Astrocyte of the hippocampus (primary cell): ENCODE measurements around the gene NHERF2.

Experiments used
- DNase-seq: peaks from one replicate; pipeline ENCODE4 v3.0.0; 2011; ENCODE audit warnings: low read depth, low spot score

Gene NHERF2

DNA sequence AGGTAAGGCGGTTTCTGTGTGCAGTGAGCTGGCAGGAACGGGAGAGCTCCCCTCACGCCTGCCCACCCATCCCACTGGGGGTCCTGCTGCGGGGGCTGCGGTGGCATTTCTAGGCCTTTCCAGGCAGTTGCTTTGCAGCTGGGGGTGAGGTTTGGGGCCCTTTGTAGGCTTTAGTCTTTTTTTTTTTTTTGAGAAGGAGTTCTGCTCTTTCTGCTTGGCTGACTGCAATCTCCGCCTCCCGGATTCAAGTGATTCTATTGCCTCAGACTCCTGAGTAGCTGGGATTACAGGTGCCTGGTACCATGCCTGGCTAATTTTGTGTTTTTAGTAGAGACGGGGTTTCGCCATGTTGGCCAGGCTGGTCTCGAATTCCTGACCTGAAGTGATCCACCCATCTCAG lies 32.2 kb downstream of the NHERF2 start:
- no peak for DNase-seq

DNA sequence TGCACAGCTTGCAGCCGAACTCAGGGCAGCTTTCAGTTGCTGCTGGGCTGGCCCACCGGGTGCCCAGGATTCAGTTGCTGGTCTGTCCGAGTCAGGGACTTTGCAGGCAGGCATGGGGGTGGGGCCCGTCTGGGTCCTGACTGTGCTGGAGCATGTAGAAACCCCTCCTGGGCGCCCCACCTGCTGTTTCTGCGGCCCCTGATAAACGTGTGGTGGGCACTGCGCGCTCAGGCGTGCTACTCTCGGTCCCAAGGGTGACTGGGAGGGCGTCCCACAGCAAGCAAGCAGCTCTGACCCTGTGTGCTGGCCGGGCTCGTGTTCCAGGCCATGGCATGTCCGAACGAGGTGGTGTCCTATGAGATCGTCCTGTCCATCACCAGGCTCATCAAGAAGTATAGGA lies 33.6 kb downstream of the NHERF2 start:
- no peak for DNase-seq

DNA sequence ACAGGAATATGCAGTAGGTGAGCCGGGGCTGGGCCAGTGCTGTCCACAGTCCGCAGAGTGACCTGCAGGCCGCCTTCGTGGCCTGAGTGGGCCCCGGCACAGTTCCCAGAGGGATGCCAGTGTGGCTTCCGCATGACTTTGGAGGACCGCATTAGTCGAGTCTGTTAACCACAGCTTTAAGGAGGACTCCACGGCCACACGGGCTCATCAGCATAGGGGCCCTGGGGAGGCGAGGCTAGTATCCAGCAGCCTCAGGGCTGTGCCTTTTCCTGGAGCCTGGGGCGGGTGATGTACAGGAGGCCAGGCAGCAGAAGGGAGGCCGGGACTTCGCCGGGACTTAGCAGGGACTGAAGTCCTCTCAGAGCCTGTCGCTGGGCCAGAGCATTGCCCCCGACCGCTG lies 34.3 kb downstream of the NHERF2 start:
- DNase-seq, result no peak

DNA sequence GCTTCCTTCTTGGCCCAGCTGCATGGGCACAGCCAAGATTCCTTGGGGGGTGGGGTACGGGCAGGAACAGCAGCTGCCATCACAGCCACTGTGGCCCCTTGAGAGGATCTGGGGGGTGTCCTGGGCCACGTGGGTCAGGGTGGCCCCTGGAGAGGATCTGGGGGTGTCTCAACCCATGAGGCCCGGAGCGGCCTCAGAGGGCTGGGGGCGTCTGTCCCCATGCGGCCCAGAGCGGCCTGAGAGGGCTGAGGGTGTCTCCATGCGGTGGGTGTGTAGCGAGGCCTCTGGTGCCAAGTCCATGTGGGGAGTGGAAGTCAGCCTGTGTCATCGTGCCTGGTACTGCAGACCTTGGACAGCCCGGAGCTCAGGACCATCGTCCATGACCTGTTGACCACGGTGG lies 34.8 kb downstream of the NHERF2 start:
- DNase-seq, result no peak

DNA sequence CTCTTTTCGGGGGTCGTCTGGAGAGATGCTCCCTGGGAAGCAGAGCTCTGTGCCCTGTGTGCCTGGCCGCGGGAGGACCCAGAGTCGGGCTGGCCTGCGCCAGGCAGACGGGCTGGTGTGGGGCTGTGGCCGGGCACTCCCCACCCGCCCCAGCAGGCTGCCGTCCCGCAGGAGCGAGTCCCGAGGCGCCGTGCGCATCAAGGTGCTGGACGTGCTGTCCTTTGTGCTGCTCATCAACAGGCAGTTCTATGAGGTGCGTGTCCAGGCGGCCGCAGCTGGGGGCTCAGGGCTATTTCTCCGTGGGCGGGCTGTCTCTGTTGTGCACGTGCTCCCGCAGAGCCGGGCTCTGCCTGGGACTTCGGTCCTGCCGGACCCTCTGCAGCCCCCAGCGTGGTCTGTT lies 36.1 kb downstream of the NHERF2 start:
- no peak for DNase-seq

DNA sequence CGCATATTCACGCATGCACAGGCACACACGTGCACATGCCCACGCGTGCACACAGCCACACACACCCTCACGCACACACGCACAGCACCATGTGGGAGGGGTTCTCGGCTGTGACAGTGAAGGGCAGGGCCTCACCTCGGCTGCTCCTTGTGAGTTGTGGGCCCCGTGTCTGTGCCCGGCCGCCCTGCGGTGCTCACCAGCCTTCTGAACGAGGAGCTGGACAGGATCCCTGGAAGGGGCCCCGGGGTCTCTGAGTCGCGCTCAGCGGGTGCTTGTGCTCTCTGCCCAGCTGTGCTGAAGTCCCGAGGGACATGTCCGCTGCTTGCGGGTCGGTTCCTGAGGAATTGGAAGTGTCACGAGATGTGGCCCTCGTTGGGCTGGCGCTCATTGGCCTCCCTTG lies 37.2 kb downstream of the NHERF2 start:
- no peak for DNase-seq

DNA sequence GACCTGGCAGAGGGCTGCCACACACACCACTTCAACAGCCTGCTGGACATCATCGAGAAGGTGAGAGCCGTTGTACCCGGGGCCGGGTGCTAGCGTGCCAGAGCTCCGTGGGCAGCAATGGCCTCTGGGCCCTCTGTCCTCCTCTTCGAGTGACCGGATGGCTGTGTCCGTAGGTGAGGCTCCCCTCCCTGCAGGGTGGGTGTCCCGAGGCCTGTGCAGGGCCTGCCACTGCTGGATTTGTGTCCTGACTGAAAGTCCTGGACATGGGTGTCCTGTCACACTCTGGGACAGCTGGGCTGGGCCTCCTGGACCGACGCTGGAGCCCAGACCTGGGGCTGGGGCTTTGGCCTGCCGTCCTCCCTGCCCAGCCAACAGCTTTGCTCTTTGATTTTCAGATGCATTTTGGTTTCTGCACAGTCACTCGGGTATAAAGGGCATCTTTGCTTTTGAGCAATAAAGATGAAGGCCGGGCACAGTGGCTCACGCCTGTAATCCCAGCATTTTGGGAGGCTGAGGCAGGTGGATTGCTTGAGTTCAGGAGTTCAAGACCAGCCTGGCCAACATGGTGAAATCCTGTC lies 37.8 kb downstream of the NHERF2 start:
- no peak for DNase-seq

DNA sequence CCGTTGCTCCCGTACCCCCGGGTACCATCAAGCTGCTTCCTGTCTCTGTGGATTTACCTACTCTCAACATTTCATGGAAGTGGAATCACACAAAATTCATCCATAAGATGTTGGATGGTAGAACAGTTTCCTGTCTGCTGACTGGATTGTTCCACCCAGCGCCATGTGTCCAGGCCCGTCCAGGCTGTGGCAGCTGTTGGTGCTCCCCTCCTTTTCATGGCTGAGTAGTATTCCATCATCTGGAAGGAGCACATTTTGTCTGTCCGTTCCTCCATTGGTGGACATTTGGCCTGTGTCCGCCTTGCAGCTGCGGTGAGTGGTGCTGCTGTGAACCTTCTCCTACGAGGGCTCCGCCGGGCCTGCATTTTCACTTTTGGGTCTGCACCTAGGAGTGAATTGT lies 39.4 kb downstream of the NHERF2 start:
- no peak for DNase-seq

DNA sequence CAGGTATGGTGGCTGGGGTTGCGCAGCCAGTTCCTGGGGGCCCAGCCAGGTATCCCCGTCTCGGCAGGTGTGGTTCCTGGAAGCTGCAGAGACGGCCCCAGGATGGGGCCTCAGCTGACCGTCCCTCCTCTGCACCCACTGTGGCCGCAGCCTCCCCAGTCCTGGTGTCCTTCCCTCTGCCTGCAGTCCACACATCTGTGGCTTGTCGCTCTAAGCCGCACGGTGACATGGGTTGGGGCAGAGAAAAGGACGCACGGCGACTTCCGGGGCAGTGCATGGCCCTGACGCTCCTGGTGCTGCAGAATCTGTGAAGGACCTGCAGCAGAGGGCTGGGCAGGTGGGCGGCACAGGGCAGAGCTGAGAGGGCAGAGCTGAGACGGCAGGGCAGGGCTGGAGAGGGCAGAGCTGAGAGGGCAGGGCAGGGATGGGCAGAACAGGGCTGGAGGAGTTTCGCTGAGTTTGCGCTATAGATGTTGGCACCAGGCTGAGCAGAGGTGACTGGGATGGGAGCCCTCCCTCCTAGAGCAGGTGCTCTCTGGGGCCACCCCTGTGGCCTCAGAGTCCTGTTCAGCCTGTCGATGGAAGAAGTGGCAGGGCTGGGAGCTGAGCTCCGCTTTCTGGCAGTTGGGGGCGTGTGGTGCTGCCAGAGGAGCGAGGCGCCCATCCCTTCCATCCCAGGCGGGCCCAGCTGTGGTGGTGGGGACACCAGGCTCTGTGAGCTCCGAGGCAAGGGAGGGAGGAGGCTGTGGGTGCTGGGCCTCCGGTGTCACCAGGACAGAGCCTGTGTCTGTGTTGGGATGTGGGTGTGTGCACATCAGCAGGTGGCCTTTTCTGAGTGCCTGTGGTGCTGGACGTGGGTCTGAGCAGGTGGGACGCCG lies 44.1 kb downstream of the NHERF2 start:
- DNase-seq, result no peak

DNA sequence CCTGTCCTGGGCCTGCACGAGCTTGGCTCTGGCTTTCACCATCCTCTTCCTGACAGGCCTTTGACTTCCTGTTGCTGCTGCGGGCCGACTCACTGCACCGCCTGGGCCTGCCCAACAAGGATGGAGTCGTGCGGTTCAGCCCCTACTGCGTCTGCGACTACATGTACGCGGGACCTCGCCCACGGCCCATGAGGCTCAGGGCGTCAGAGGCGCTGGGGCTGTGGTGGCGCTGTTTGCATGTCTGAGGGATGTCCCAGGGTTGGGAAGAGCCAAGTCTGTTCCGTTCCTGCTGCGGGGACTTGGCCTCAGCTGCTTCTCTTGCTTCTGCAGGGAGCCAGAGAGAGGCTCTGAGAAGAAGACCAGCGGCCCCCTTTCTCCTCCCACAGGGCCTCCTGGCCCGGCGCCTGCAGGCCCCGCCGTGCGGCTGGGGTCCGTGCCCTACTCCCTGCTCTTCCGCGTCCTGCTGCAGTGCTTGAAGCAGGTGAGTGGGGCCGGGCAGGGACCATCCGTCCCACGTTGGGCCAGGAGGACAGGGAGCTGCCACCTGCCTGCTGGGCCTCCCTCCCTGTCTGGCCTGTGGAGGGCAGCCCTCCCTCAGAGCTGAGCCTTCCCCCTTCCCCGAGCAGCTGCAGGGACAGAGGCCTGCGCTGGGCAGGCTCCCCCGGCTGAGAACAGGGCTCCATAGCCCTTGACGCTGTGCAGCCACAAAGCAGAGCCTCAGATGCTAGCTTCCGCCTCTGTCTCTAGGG lies 44.9 kb downstream of the NHERF2 start:
- no peak for DNase-seq

DNA sequence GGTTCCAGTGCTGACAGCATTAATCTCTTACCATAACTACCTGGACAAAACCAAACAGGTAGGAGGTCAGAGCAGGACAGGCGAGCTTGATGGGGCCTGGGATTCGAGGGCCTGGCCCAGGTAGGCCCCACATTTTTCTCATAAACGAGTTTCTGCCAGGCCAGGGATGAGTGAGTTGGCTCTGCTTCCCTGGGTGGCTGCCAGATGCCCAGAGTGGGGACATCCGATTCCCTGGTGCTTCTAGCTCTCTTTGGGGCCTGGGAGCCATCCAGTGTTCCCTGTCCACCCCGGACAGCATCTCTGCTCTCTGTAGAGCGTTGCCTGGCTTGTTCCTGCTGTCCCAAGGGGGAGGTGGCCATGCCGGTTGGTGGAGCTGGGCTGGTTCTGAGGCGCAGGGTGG lies 46.2 kb downstream of the NHERF2 start:
- DNase-seq, result no peak

DNA sequence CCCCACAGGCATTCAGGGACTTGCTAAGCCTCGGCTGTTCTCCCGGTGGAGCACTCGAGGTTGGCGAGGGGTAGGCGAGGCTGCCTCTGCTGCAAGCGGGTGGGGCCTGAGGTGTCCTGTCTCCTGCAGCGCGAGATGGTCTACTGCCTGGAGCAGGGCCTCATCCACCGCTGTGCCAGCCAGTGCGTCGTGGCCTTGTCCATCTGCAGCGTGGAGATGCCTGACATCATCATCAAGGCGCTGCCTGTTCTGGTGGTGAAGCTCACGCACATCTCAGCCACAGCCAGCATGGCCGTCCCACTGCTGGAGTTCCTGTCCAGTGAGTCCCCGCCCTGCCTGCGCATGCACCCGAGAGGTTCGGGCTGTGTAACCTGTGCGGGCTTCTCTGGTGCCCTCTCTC lies 47.4 kb downstream of the NHERF2 start:
- DNase-seq, result no peak

DNA sequence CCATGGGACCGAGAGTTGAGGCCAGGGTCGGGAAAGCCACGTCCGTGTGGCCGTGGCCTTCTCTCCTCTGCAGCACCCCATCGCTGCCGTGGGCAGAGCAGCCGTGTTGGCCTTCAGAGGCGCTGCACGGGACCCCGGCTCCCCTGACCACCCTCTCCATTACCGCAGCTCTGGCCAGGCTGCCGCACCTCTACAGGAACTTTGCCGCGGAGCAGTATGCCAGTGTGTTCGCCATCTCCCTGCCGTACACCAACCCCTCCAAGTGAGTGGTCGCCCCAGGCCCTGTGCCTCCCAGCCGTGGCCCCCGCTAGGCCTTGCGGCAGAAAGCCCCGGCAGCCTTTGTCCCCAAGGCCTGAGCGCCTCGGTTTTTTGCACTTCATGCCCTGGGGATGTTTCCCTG lies 48.9 kb downstream of the NHERF2 start:
- DNase-seq, result no peak

DNA sequence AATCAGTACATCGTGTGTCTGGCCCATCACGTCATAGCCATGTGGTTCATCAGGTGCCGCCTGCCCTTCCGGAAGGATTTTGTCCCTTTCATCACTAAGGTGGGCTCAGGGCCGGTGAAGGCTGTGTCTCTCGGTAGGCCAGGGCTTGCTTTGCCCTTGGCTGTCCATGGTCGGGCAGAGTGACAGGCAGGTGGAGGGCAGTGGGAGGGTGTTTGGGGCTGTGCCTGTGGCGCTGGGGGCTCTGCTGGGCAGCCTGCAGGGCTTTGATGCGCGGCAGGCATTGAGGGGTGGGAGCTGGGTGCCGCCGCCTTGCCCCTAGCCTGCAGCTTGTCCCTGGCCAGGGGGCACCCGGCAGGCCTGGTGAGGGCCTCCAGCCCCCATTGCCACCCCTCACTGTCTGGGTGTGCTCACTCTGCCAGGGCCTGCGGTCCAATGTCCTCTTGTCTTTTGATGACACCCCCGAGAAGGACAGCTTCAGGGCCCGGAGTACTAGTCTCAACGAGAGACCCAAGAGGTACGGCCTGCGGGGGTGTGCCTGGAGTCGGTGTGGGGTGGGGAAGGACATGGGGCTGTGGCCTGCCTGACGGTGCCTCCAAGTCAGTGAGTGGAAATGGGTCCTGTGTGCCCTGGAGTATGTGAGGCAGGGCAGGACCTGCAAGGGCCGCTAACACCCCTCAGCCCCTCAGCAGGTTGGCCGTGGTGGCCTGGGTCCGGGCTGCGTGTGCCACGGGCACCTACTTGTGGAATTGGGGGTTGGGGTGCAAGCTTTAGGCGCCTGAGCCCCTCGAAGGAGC lies 49.6 kb downstream of the NHERF2 start:
- DNase-seq, result no peak

DNA sequence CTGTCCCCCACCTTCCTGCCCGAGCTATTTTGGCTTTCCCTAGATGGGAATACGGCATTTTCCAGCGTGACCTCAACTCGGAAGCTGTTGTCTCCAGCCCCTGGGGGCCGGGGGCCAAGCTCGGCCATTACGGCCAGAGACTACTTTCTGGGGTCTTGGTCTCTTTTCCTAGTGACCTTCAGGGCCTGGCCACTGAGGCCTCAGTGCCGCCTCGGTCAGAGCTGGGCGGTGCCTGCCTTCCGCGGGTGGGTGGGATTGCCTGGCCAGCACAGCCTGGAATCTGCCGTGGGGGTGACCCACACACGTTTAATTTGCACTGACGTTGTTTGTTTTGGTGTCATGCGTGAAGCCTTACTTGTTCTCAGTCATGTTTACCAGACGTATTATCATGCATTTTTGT lies 50.3 kb downstream of the NHERF2 start:
- DNase-seq, result no peak

DNA sequence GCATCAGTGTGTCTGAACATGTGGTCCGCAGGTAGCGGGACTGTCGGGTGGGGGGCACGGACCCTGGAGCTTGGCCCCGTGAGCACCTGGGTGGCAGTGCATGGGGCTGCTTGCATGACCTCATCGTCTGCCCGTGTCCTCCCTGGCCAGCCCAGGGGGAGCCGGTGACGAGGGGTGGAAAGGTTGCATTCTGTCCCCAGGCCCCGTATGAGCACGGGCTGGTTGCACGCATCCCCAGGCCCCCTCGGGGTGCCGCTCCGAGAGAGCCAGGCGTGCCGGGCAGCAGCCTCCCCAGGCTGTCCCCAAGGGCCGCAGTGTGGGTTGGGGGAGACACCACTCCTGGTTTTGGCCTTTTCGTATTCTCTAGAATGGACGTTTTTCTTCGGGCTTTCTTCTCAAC lies 51.0 kb downstream of the NHERF2 start:
- DNase-seq, result no peak

DNA sequence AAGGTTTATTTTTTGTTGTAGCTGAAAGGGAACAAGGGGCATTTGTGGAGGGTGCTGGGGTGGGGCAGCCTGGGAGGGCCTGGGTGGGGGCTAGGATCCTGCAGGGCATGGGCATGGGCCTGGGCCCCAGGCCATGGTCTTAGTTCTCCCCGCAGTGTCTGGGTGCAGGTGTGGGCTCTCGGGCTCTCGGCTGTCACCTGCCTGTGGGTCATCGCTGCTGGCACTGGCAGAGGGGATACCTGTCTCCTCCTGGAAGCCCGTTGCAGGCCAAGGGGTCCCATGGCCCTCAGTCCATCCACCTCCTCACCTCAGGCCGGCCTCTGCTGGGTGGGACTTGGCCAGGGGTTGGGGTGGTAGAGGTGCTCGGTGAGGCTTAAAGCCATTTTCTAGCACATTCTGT lies 51.4 kb downstream of the NHERF2 start:
- no peak for DNase-seq

DNA sequence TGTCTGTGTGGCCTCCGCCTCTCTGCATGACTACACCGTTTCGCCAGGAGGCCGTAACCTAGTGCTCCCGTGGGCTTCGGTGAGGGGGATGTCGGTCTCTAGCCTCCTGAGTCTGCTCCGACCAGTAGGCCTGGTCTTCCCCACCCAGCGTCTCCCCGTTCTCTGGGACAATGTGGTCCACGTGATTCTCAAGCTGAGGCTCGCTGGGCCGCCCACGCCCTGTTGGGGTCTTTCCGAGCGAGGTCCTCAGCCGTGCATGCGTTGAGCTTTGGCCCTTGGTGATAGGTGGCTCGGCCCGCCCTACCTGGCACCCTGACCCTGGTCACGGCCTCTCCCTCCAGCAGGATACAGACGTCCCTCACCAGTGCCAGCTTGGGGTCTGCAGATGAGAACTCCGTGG lies 52.0 kb downstream of the NHERF2 start:
- no peak for DNase-seq

DNA sequence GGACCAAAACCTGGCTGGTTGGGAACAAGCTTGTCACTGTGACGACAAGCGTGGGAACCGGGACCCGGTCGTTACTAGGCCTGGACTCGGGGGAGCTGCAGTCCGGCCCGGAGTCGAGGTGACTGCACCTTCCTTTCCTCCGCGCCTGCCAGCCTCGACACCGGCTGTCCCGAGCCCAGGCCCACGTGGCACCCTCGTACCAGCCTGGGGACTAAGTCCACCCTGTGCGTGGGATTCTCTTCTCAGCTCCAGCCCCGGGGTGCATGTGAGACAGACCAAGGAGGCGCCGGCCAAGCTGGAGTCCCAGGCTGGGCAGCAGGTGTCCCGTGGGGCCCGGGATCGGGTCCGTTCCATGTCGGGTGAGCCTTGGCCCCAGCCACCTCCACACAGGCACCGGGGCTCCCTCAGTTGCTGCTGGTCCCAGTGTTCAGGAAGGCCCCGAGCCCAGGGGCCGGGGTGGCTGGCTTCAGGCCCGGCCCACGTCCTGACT lies 52.7 kb downstream of the NHERF2 start:
- no peak for DNase-seq

DNA sequence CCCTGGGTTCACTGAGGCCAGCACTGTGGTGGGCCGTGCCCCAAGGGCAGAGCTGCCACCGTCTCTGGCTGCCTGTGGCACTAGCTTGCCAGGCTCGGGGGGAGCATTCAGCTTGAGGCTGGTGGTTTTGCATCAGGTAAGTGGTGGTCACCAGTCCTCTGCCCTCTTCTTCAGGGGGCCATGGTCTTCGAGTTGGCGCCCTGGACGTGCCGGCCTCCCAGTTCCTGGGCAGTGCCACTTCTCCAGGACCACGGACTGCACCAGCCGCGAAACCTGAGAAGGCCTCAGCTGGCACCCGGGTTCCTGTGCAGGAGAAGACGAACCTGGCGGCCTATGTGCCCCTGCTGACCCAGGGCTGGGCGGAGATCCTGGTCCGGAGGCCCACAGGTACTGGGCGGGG lies 53.3 kb downstream of the NHERF2 start:
- DNase-seq, result no peak

DNA sequence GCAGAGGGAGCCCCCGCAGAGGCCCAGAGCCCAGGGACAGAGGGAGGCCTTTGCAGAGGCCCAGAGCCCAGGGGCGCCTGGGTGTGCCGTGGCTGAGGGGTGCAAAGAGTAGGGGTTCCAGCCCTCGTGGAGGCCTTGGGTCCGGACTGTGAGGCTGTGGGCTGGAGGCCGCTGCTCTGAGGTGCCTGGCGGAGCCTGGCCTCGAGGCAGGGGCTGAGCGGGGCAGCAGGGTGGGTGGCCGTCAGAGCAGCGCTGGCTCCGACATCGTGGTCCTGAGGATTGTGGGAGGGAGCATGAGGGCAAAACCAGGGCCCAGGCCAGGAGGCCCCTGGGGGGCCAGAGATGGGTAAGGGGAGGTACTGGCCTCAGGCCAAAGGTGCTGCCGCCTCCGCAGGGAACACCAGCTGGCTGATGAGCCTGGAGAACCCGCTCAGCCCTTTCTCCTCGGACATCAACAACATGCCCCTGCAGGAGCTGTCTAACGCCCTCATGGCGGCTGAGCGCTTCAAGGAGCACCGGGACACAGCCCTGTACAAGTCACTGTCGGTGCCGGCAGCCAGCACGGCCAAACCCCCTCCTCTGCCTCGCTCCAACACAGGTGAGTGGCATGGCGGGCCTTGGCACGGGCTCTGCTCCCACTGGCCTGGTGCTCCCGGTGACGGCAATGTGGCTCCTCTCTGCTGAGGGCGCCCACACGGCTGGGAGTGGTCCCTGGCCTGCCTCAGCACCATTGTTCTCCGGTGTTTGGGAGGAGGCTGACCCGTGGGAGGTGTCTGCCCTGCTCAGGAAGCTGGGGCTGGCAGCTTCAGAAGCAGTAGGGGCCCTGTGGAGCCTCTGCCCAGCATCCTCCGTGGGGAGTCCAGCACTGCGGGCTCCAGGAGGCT lies 54.7 kb downstream of the NHERF2 start:
- DNase-seq, result no peak
